SKM-1 (cell line): ENCODE measurements around the gene RAB44.

ENCODE experiments used
- DNase-seq: peaks from one replicate; lab custom pipeline; 2025; ENCODE audit not compliant: unreplicated experiment; lab: John Stamatoyannopoulos, UW

RAB44 gene

DNA sequence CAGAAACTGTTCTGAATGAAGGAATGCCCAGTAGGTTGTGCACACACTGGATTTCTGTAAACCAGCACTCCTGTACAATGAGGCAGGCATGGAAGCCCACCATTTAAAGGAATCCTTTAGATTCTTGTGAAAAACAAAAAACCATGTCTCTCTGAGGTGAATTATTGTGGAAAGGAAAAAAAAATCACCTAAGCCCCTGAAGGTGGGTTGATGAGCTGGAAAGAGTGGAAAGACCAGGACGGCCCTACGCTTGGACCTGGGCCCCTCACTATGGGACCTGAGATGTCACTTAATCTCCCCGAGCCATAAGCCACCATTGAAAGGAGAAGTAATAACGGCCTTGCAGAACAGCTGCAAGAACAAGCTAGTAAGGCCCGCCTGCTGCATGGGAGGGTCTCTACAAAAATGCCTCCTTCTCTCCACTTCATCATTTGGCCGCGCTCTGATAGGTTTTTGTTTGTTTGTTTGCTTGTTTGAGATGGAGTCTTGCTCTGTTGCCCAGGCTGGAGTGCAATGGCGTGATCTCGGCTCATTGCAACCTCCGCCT is 68.8 kb downstream of the RAB44 start:
- no peak for DNase-seq

DNA sequence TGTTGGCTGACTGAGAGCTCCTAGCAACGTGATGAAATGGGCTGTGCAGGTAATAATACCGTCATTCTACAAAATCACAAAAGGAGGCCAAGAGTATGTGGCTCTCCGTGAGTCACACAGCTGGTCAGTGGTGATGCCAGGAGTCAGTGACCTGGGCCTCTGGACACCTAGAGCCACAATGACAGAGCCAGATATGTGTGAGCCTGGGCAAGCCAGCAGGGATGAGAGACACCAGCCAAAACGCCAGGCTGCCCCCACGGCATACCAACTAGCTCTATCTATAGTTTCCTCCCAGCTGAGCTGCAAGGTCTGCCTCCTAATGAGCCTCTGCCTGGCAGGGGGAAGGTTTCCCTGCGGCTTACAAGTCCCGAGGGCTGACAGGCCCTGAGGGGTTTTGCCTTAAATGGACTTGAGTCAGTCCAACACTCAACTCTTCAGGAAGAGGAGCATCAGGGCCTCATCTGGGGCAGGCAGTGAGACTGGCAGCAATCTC is 71.6 kb downstream of the RAB44 start:
- no peak for DNase-seq

DNA sequence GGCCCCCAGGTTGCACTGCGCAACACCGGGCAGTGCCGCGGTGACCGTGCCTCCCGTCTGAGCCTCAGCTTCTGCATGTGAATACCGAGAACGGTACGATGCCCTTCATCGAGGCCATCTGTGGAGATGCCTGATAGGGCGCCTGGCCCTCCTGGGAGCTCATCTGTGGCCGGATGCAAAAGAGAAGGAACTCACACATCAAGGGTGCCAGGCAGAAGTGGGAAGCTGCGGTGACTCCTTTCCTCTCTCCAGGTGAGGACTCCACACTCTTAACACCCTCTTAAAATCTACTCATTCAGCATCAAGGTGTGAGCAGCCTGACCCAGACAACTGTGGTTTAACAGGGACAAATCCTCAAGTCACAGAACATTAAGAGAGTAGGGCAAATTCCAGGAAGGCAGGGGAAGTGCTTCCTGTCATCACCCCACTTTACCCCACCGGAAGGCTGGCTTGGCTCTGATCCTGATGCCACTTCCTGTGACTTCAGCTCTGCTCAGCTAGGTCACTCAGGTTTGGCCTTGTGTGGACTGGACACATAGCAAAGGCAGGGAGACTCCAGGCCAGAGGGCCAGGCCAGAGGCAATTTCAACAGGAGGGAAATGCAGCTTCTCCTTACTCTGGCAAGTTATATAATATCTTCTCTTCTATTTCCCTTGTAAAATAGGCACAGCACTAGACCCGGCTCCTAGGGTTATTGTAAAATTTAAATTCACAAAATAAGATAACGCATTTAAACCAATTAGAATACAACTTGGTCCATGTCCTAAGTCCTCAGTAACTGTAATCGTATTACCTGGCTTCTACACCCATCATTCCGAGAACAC is 72.3 kb downstream of the RAB44 start:
- DNase-seq: peak; percentile 75

DNA sequence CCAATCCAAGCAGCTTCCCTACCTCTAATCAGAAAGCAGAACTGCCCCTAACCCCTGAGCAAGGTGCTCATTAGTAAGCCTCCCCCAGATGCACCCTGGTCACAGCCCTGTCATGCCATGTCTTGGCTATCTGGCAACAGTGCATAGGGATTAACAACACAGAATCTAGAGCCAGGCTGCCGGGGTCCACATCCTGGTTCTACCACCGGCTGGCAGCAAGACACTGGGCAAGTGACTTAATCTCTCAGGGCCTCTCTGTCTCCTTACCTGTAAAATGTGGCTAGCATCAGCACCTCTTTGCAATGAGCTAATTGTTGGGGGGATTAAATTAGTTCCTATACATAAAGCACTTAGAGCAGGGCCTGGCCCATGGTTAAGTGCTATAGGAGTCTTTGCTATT is 73.5 kb downstream of the RAB44 start:
- no peak for DNase-seq

DNA sequence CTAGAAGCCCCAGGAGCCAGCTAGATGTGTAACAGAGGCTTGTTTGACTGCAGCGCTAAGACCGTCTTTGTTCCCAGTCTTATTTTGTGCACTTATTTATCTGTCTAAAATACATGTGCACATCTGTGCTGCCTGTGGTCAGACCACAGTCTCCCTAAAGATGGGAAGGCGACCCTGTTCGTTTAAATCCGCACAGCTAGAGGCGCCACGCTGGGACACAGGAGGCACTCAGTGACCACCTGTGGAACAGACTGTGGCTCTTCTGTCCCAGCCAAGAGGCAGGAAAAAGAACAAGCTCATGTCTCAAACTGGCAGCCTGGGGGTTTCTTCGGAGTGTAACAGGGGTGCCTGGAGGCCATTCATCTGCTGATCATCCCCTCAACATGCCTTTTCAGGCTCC is 74.8 kb downstream of the RAB44 start:
- DNase-seq: no peak

DNA sequence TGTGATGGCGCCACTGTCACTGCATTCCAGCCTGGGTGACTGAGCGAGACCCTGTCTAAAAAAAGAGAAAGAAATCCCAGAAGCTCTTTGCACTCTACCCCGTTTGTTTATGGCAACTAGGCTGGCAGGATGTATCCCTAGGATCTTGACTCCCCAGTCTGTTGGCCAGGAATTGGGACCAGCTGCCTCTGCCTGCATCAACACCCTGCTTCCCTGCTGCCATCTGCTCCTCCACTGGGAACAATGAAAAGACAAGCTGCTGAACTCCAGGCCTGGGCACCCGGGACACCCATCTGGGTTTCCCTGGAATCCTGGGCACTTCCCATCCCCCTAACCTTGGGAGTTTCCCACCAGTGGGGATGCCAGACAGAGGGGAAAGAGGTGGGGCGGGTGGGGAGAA is 76.7 kb downstream of the RAB44 start:
- no peak for DNase-seq

DNA sequence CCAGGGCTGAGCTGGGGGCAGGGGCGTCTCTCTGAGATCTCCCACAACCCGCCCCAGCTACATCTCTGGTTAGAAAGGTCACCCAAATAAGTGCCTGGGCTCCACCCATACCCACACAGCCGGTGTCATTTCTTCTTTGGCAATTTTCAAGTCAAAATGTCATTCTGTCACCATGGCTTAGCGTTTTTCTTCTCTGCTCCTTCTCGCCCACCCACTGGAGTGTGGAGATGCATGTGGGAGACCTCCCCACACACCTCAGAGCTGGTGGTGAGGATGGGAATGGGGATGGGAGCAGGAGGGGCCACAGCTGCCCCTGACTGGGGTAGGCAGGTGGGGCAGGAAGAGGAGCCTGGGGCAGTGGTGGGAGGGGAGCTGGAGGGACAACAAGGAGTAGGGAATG is 78.5 kb downstream of the RAB44 start:
- DNase-seq: no peak

DNA sequence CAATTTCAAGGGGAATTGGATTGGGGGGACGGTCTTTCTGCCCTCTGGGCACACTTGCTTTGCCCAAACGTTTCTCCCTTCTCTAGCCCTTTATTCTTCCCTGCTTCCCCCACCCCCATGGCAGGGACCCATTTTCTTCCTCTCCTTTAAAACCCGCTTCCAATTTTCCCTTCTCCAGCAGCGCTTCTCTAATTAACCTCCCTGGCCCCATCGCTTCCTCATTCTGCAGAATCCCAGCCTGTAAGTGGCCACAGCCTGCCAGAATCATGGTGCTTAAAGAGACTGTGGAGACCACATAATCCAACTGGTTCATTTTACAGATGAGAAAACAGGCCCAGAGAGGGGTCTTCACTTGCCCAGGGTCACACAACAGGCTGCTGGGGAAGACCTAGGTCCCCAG is 80.2 kb downstream of the RAB44 start:
- DNase-seq: no peak

DNA sequence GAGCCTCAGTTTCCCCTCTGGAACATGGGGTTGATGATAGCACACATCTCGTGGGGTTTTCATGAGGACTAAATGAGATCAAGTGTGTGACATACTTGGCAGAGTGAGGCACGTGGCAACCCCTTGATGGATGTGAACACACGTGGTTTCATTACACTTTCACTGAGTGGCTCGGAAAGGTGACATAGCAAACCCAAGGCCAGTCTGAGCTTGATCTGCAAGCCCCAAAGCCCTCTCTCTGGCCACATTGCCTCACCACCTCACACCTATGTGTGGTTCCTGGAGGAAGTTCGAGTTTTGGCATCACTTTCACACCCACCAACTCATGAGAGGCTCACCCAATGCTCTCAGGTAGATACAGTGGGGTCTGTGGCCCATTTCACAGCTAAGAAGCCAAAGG is 81.6 kb downstream of the RAB44 start:
- DNase-seq: no peak

DNA sequence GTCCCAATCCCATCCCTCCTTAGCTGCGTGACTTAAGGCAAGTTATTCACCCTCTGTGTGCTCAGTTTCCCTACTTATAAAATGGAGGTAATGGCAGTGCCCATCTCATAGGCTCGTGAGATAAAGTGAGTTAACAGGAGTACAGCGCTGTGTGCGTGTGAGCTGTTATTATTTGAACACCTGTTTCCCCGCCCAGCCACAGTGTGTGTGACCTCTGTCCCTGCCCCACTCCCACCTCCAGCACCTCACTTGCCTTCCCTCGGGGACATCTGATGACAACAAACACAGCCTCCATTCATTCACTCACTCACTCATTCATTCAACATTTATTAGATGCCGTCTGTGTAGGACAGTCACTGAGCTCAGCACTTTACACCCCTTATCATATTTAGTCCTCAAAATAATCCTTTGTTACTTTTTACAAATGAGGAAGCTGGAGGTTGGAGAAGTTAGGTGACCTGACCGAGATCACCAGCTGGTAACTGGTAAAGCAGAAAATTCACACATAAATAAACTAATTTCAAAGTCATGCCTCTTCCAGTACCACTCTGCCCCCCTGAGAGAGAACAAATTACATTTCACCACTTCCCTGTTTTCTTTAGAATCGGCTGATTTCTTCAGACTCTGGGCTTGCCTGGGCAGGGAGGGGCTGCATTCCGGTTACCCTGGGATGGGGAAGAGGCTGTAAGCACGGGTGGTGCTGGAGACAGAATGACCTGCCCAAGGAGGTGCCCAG is 83.0 kb downstream of the RAB44 start:
- peak; percentile 68 for DNase-seq

DNA sequence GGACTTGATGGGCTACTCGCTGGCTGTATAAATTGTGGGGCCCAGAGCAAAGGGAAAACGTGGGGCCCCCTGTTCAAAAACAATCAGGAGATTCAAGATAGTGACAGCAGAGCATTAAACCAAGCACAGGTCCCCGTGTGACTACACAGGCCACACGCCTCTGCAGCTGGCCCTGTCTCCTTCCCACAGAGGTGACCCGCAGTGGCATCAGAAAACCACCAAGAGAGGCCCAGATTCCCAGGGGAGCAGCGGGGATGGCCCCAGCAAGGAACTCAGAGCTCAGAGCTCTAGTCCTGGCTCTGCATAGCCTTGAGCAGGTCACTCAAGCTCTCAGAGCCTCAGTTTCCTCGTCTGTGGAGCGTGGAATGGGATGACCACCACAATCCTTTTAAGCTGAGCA is 84.0 kb downstream of the RAB44 start:
- no peak for DNase-seq
